MCF 10A (cell line): ENCODE measurements around the gene NEK11. TPM values are rescaled to one million over a fixed set of nuclear protein-coding genes. Genes with fewer than 3 reads are reported as not detected.

Experiments used
- BruUV-seq: library from RNA; stranded (reverse); fragments of 400-500 nt; replicated peaks from 2 replicates; lab custom pipeline; 2021; lab: Mats Ljungman, UMichigan
- CTCF ChIA-PET: fragments of 300-600 bp; sonication (Branson Sonifier 250); formaldehyde crosslinking; extraction: SDS; loops from one replicate; lab custom pipeline; 2021; ENCODE audit warnings: antibody characterized with exemption, inconsistent platforms; lab: Yijun Ruan, JAX
- POLR2A ChIA-PET: fragments of 300-600, 350-650 bp; sonication (Branson Sonifier 250); formaldehyde crosslinking; extraction: SDS; loops from one replicate; lab custom pipeline; 2020; ENCODE audit warnings: antibody characterized with exemption, inconsistent platforms; lab: Yijun Ruan, JAX
- DNase-seq: peaks from one replicate; pipeline ENCODE4 v3.0.0-alpha.2; 2018; ENCODE audit not compliant: unreplicated experiment
- H3K27ac Mint-ChIP-seq: one replicate; pipeline ENCODE4 v1.8.0; 2022; ENCODE audit warnings: mild to moderate bottlenecking, low read depth, mixed read lengths; ENCODE audit not compliant: unreplicated experiment
- H3K27me3 Mint-ChIP-seq: one replicate; pipeline ENCODE4 v1.8.0; 2022; ENCODE audit warnings: mixed read lengths; ENCODE audit not compliant: insufficient read depth, unreplicated experiment
- H3K36me3 Mint-ChIP-seq: one replicate; pipeline ENCODE4 v1.8.0; 2022; ENCODE audit warnings: mild to moderate bottlenecking, moderate library complexity, mixed read lengths; ENCODE audit not compliant: insufficient read depth, unreplicated experiment
- H3K4me1 Mint-ChIP-seq: one replicate; pipeline ENCODE4 v1.8.0; 2022; ENCODE audit warnings: mixed read lengths; ENCODE audit not compliant: insufficient read depth, unreplicated experiment
- H3K4me3 Mint-ChIP-seq: one replicate; pipeline ENCODE4 v1.8.0; 2022; ENCODE audit warnings: mild to moderate bottlenecking, moderate library complexity, mixed read lengths; ENCODE audit not compliant: unreplicated experiment
- H3K9me3 Mint-ChIP-seq: one replicate; pipeline ENCODE4 v1.8.0; 2022; ENCODE audit warnings: mixed read lengths; ENCODE audit not compliant: unreplicated experiment
- intact Hi-C: fragments of 100-400 bp; cut with micrococcal nuclease; formaldehyde crosslinking; loops from 2 replicates; pipeline ENCODE4 v1.14.1; 2022
- total RNA-seq: library from RNA; stranded (reverse); gene quantifications from 2 replicates; pipeline ENCODE4 v1.2.3, GENCODE V29; 2022
- TF ChIP-seq, protein P1 (sequence below): fragments of 200-600 bp; IDR thresholded peaks from one replicate; pipeline ENCODE4 v1.8.0; 2022; ENCODE audit warnings: antibody characterized with exemption, mild to moderate bottlenecking; ENCODE audit not compliant: unreplicated experiment

Gene NEK11
- total RNA-seq, 1 experiment from 2014 or later, result 6.9 TPM

- intact Hi-C loops, result no loop called here
- no peak overlapping the region for H3K4me3 Mint-ChIP-seq
- no peaks in the 10 kb centered on the region for H3K27me3 Mint-ChIP-seq
- BruUV-seq, result no TSS peak
- H3K9me3 Mint-ChIP-seq, result no peaks in the 10 kb centered on the region
- H3K36me3 Mint-ChIP-seq, result no peaks in the 10 kb centered on the region
- ChIA-PET POLR2A (no interaction called here), CTCF (no interaction called here)
- H3K27ac Mint-ChIP-seq, result no peak overlapping the region
- H3K4me1 Mint-ChIP-seq, result no peaks in the 10 kb centered on the region
- no peak for DNase-seq
- TF ChIP-seq, protein P1, sequence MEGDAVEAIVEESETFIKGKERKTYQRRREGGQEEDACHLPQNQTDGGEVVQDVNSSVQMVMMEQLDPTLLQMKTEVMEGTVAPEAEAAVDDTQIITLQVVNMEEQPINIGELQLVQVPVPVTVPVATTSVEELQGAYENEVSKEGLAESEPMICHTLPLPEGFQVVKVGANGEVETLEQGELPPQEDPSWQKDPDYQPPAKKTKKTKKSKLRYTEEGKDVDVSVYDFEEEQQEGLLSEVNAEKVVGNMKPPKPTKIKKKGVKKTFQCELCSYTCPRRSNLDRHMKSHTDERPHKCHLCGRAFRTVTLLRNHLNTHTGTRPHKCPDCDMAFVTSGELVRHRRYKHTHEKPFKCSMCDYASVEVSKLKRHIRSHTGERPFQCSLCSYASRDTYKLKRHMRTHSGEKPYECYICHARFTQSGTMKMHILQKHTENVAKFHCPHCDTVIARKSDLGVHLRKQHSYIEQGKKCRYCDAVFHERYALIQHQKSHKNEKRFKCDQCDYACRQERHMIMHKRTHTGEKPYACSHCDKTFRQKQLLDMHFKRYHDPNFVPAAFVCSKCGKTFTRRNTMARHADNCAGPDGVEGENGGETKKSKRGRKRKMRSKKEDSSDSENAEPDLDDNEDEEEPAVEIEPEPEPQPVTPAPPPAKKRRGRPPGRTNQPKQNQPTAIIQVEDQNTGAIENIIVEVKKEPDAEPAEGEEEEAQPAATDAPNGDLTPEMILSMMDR, result no peak
Measured at GRCh38 chr3:131277836-131278497, 251.3 kb downstream of the NEK11 start.

GRCh38 chr3:131279577-131279976 lies 252.9 kb downstream of the NEK11 start:
- H3K36me3 Mint-ChIP-seq, result no peaks in the 10 kb centered on the region
- H3K27ac Mint-ChIP-seq, result no peak overlapping the region
- ChIA-PET POLR2A (no interaction called here), CTCF (interaction anchor here (0.6 to 0.7 kb wide), 2 partner anchors 14 to 21 kb away, joined by 3 read pairs; no protein-coding TSS in a partner anchor)
- H3K9me3 Mint-ChIP-seq, result no peaks in the 10 kb centered on the region
- TF ChIP-seq, protein P1, result no peak
- H3K4me3 Mint-ChIP-seq, result no peak overlapping the region
- intact Hi-C loops, result no loop called here
- no peaks in the 10 kb centered on the region for H3K27me3 Mint-ChIP-seq
- no peaks in the 10 kb centered on the region for H3K4me1 Mint-ChIP-seq
- BruUV-seq, result no TSS peak
- DNase-seq, result no peak

DNA sequence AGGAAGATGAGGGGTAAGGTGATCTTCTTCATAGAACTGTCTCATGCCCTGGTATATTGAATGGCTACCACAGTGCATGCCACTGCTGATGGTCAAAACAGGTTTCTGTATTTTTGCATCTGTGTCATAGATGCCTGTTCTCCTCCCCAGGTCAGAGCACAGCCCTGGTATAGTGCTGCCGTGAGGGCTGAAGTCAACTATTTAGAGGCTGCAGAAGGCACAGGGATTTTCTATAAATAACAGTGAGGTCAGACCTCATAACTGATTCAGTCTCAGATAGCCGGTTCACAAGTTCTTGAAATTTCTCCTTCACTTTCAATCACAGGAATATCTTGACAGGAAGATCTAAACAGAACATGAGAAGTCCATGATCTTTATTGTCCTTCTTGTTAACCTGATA lies 255.7 kb downstream of the NEK11 start:
- Mint-ChIP-seq H3K36me3 (no peaks in the 10 kb centered on the region), H3K4me3 (no peak overlapping the region), H3K27me3 (no peaks in the 10 kb centered on the region), H3K9me3 (no peaks in the 10 kb centered on the region), H3K4me1 (no peaks in the 10 kb centered on the region), H3K27ac (no peak overlapping the region)
- no peak for DNase-seq
- POLR2A ChIA-PET, result no interaction called here
- BruUV-seq, result no TSS peak
- intact Hi-C loops, result no loop called here
- TF ChIP-seq, protein P1, result no peak
- CTCF ChIA-PET, result no interaction called here

GRCh38 chr3:131282967-131283366 lies 256.3 kb downstream of the NEK11 start:
- ChIA-PET CTCF (no interaction called here), POLR2A (interaction anchor here (0.9 kb wide), 1 partner anchor 9 kb away, joined by 3 read pairs; no protein-coding TSS in a partner anchor)
- Mint-ChIP-seq H3K36me3 (no peaks in the 10 kb centered on the region), H3K4me1 (no peaks in the 10 kb centered on the region), H3K27me3 (no peaks in the 10 kb centered on the region), H3K27ac (no peak overlapping the region), H3K4me3 (no peak overlapping the region), H3K9me3 (no peaks in the 10 kb centered on the region)
- DNase-seq, result no peak
- intact Hi-C loops, result no loop called here
- BruUV-seq, result no TSS peak
- TF ChIP-seq, protein P1, result no peak
